ENCODE data around the gene SDK2. TPM values are rescaled to one million over a fixed set of nuclear protein-coding genes. Genes with fewer than 3 reads are reported as not detected.

The SDK2 gene
- total RNA-seq, 1 donor from 2014 or later = 11.2 TPM

GRCh38 chr17:73467651-73468050, 176.6 kb downstream of the SDK2 start:
- no peak overlapping the region for H3K9ac ChIP-seq (ENCODE audit: low read length)
- H3K27me3 ChIP-seq (ENCODE audit: insufficient read depth, low read length) = no peaks in the 10 kb centered on the region
- no peak overlapping the region for H3K4me2 ChIP-seq (ENCODE audit: low read length)
- H3K4me1 Mint-ChIP-seq (ENCODE audit: low read depth, unreplicated experiment) = peaks cover 4% of the 10 kb centered on the region
- H3K27me3 Mint-ChIP-seq (ENCODE audit: low read depth, unreplicated experiment) = peaks cover 4% of the 10 kb centered on the region
- FAIRE-seq = no peak
- no peak for TF ChIP-seq EZH2 (IDR thresholded peaks at IDR 0.05; ENCODE audit: insufficient read depth, low read length)
- no peak for TF ChIP-seq CTCF (IDR thresholded peaks at IDR 0.05; ENCODE audit: insufficient read depth, low read depth, low read length)
- no peak overlapping the region for H3K4me3 ChIP-seq (ENCODE audit: insufficient read depth, low read depth, low read length)
- H3K36me3 ChIP-seq (ENCODE audit: insufficient read depth, low read length) = no peaks in the 10 kb centered on the region
- H3K9me3 Mint-ChIP-seq (ENCODE audit: unreplicated experiment) = no peaks in the 10 kb centered on the region
- H3K36me3 Mint-ChIP-seq (ENCODE audit: low read depth, unreplicated experiment) = peaks cover 2% of the 10 kb centered on the region
- H3K27ac ChIP-seq (ENCODE audit: low read depth, low read length) = no peak overlapping the region
- no peak overlapping the region for H3K27ac Mint-ChIP-seq (ENCODE audit: unreplicated experiment)
- H3K9me3 ChIP-seq (ENCODE audit: insufficient read depth, low read depth, low read length) = no peaks in the 10 kb centered on the region
- no peaks in the 10 kb centered on the region for H3K79me2 ChIP-seq (ENCODE audit: insufficient read depth, low read length)
- DNase-seq (ENCODE audit: low read depth) = no peak
- no peak overlapping the region for H3K4me3 Mint-ChIP-seq (ENCODE audit: unreplicated experiment)
- H3K4me1 ChIP-seq (ENCODE audit: insufficient read depth, low read length) = no peaks in the 10 kb centered on the region
- H2AFZ ChIP-seq (ENCODE audit: low read depth, low read length) = no peak overlapping the region
- no peaks in the 10 kb centered on the region for H4K20me1 ChIP-seq (ENCODE audit: insufficient read depth, low read length)

DNA sequence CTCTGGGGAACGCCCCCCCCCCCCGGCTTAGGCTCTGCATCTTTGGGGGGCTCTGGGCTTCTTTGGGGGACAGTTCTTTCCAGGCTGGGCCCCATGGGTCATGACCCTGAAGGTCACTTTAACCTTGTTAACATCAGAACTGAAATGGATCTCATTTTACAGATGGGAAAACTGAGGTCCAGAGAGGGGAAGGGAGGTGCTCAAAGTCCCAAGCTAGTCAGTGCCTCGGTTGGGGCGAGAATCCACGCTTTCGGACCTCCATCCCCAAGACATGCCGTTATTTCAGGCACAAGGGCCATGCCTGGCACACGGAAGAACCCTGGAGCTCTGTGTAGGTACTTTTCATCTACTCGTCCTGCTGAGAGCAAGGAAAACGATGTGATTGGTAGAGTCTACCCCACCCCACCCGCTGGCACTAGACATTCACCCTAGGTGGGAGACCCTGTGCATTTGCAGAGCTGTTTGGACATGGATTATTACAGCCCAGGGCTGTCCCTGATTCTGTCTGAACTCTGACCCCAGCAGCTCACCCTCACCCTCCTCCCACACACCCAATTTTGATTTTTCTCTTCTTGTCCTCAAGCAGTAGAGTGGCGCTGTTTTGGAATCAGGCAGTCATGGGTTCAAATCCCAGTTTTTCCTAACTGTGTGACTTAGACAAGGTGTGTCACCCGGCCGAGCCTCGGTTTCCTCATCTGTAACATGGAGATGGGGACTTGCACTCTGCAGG, 177.4 kb downstream of the SDK2 start:
- H3K4me1 ChIP-seq (ENCODE audit: insufficient read depth, low read length) = no peaks in the 10 kb centered on the region
- TF ChIP-seq EZH2 (IDR thresholded peaks at IDR 0.05; ENCODE audit: insufficient read depth, low read length) = no peak
- TF ChIP-seq CTCF (IDR thresholded peaks at IDR 0.05; ENCODE audit: insufficient read depth, low read depth, low read length) = no peak
- DNase-seq (ENCODE audit: low read depth) (no peak), FAIRE-seq (no peak)
- no peak overlapping the region for H3K4me3 Mint-ChIP-seq (ENCODE audit: unreplicated experiment)
- peaks cover 2% of the 10 kb centered on the region for H3K36me3 Mint-ChIP-seq (ENCODE audit: low read depth, unreplicated experiment)
- no peaks in the 10 kb centered on the region for H4K20me1 ChIP-seq (ENCODE audit: insufficient read depth, low read length)
- peaks cover 4% of the 10 kb centered on the region for H3K4me1 Mint-ChIP-seq (ENCODE audit: low read depth, unreplicated experiment)
- H3K9me3 Mint-ChIP-seq (ENCODE audit: unreplicated experiment) = no peaks in the 10 kb centered on the region
- H3K27ac ChIP-seq (ENCODE audit: low read depth, low read length) = no peak overlapping the region
- peaks cover 4% of the 10 kb centered on the region for H3K27me3 Mint-ChIP-seq (ENCODE audit: low read depth, unreplicated experiment)
- no peaks in the 10 kb centered on the region for H3K79me2 ChIP-seq (ENCODE audit: insufficient read depth, low read length)
- H3K9ac ChIP-seq (ENCODE audit: low read length) = no peak overlapping the region
- H3K27ac Mint-ChIP-seq (ENCODE audit: unreplicated experiment) = no peak overlapping the region
- no peaks in the 10 kb centered on the region for H3K36me3 ChIP-seq (ENCODE audit: insufficient read depth, low read length)
- no peak overlapping the region for H3K4me2 ChIP-seq (ENCODE audit: low read length)
- no peak overlapping the region for H3K4me3 ChIP-seq (ENCODE audit: insufficient read depth, low read depth, low read length)
- no peak overlapping the region for H2AFZ ChIP-seq (ENCODE audit: low read depth, low read length)
- H3K9me3 ChIP-seq (ENCODE audit: insufficient read depth, low read depth, low read length) = no peaks in the 10 kb centered on the region
- H3K27me3 ChIP-seq (ENCODE audit: insufficient read depth, low read length) = no peaks in the 10 kb centered on the region

- Mint-ChIP-seq H3K36me3 (ENCODE audit: low read depth, unreplicated experiment) (peaks cover 2% of the 10 kb centered on the region), H3K9me3 (ENCODE audit: unreplicated experiment) (no peaks in the 10 kb centered on the region), H3K27me3 (ENCODE audit: low read depth, unreplicated experiment) (peaks cover 4% of the 10 kb centered on the region), H3K27ac (ENCODE audit: unreplicated experiment) (no peak overlapping the region), H3K4me1 (ENCODE audit: low read depth, unreplicated experiment) (peaks cover 4% of the 10 kb centered on the region), H3K4me3 (ENCODE audit: unreplicated experiment) (no peak overlapping the region)
- Histone ChIP-seq H3K4me1 (ENCODE audit: insufficient read depth, low read length) (no peaks in the 10 kb centered on the region), H3K4me3 (ENCODE audit: insufficient read depth, low read depth, low read length) (no peak overlapping the region), H3K27me3 (ENCODE audit: insufficient read depth, low read length) (no peaks in the 10 kb centered on the region), H3K36me3 (ENCODE audit: insufficient read depth, low read length) (no peaks in the 10 kb centered on the region), H3K9ac (ENCODE audit: low read length) (no peak overlapping the region), H3K4me2 (ENCODE audit: low read length) (no peak overlapping the region), H3K27ac (ENCODE audit: low read depth, low read length) (no peak overlapping the region), H2AFZ (ENCODE audit: low read depth, low read length) (no peak overlapping the region), H3K9me3 (ENCODE audit: insufficient read depth, low read depth, low read length) (no peaks in the 10 kb centered on the region), H3K79me2 (ENCODE audit: insufficient read depth, low read length) (no peaks in the 10 kb centered on the region), H4K20me1 (ENCODE audit: insufficient read depth, low read length) (no peaks in the 10 kb centered on the region)
- FAIRE-seq (no peak), DNase-seq (ENCODE audit: low read depth) (no peak)
- no peak for TF ChIP-seq CTCF (IDR thresholded peaks at IDR 0.05; ENCODE audit: insufficient read depth, low read depth, low read length)
- no peak for TF ChIP-seq EZH2 (IDR thresholded peaks at IDR 0.05; ENCODE audit: insufficient read depth, low read length)
Measured at GRCh38 chr17:73465953-73466230, 178.4 kb downstream of the SDK2 start.
